ENCODE measurements around the gene GP1BA.

GP1BA gene

DNA sequence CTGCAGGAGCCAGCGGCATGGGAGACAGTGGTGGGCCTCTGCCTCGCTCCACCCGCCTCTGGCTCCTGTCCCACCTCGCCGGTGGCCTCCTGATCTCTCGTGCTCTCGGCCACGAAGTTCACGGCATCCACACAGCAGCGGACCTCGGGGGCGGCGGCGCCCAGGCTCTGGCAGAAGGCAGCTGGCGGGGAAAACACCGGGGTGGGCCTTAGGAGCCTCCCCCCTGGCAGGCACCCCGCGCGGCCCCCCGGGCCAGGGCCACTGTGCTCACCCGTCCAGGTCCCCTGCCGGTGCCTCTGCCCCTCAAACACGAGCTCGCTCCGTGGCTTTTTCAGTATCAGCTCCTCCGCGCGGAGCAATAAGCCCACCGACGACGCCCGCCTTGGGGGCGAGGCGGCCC lies 33.1 kb upstream of the GP1BA start:
- ChIA-PET POLR2A (no interaction called here), CTCF (interaction anchor here (0.7 to 1.0 kb wide), 2 partner anchors 10 to 160 kb away, joined by 3 to 4 read pairs; partner anchors contain the start of gene ZMYND15)
- peaks cover 0 to 57% of the 10 kb centered on the region in 2 experiments; a peak in 1 of 3 replicates for H3K36me3 ChIP-seq (ENCODE audit: control insufficient read depth in 2 of 2, insufficient read depth in 1 of 2, low read length in 2 of 2)
- H3K9me3 ChIP-seq (ENCODE audit: control insufficient read depth, insufficient read depth, low read depth, low read length): no peaks in the 10 kb centered on the region
- H3K4me3 ChIP-seq (ENCODE audit: low read depth, low read length): no peak overlapping the region
- peaks cover 3% of the 10 kb centered on the region; the same call in 1 of the 2 replicates for H3K4me1 ChIP-seq (ENCODE audit: control insufficient read depth, insufficient read depth, low read length)
- TF ChIP-seq, protein P1, sequence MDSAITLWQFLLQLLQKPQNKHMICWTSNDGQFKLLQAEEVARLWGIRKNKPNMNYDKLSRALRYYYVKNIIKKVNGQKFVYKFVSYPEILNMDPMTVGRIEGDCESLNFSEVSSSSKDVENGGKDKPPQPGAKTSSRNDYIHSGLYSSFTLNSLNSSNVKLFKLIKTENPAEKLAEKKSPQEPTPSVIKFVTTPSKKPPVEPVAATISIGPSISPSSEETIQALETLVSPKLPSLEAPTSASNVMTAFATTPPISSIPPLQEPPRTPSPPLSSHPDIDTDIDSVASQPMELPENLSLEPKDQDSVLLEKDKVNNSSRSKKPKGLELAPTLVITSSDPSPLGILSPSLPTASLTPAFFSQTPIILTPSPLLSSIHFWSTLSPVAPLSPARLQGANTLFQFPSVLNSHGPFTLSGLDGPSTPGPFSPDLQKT (IDR thresholded peaks at IDR 0.05; ENCODE audit: borderline replicate concordance, low read depth, low read length): no peak
- TF ChIP-seq, protein P2, sequence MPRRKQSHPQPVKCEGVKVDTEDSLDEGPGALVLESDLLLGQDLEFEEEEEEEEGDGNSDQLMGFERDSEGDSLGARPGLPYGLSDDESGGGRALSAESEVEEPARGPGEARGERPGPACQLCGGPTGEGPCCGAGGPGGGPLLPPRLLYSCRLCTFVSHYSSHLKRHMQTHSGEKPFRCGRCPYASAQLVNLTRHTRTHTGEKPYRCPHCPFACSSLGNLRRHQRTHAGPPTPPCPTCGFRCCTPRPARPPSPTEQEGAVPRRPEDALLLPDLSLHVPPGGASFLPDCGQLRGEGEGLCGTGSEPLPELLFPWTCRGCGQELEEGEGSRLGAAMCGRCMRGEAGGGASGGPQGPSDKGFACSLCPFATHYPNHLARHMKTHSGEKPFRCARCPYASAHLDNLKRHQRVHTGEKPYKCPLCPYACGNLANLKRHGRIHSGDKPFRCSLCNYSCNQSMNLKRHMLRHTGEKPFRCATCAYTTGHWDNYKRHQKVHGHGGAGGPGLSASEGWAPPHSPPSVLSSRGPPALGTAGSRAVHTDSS (tag by site-specific recombination; IDR thresholded peaks at IDR 0.05): no peak
- TF ChIP-seq GFI1B (tag by site-specific recombination; IDR thresholded peaks at IDR 0.05) (no peak), ZNF280C (tag by site-specific recombination; IDR thresholded peaks at IDR 0.05) (no peak)
- H3K27ac ChIP-seq (ENCODE audit: extremely low read depth, low read depth, low read length): no peak overlapping the region

GRCh38 chr17:4899341-4900230 lies 32.5 kb upstream of the GP1BA start, which contains the start of gene C17orf107:
Gene C17orf107 (plus strand): TSS chr17:4899536. CDS start chr17:4899763, 227 bp downstream.
- Histone ChIP-seq H3K36me3 (ENCODE audit: control insufficient read depth in 2 of 2, insufficient read depth in 1 of 2, low read length in 2 of 2) (peaks cover 0 to 50% of the 10 kb centered on the region in 2 experiments; a peak in 1 of 3 replicates), H3K27ac (ENCODE audit: extremely low read depth, low read depth, low read length) (no peak within 1 kb of the TSS), H3K4me1 (ENCODE audit: control insufficient read depth, insufficient read depth, low read length) (peaks cover 3% of the 10 kb centered on the region; the same call in 1 of the 2 replicates), H3K9me3 (ENCODE audit: control insufficient read depth, insufficient read depth, low read depth, low read length) (no peaks in the 10 kb centered on the region), H3K4me3 (ENCODE audit: low read depth, low read length) (no peak within 1 kb of the TSS)
- TF ChIP-seq BCL11B (tag by site-specific recombination; IDR thresholded peaks at IDR 0.05; ENCODE audit: low read depth) (no peak), ZNF629 (tag by site-specific recombination; IDR thresholded peaks at IDR 0.05) (peak; percentile 38)
- TF ChIP-seq, protein P3, sequence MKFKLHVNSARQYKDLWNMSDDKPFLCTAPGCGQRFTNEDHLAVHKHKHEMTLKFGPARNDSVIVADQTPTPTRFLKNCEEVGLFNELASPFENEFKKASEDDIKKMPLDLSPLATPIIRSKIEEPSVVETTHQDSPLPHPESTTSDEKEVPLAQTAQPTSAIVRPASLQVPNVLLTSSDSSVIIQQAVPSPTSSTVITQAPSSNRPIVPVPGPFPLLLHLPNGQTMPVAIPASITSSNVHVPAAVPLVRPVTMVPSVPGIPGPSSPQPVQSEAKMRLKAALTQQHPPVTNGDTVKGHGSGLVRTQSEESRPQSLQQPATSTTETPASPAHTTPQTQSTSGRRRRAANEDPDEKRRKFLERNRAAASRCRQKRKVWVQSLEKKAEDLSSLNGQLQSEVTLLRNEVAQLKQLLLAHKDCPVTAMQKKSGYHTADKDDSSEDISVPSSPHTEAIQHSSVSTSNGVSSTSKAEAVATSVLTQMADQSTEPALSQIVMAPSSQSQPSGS (tag by site-specific recombination; IDR thresholded peaks at IDR 0.05; ENCODE audit: low read depth): peak; percentile 24; the same call in 1 of the 2 replicates
- ChIA-PET POLR2A (interaction anchor here (2.1 kb wide), 1 partner anchor 67 kb away, joined by 6 read pairs; the partner anchor contains the start of gene SPAG7), CTCF (interaction anchor here (0.6 to 1.2 kb wide), 5 partner anchors 10 to 162 kb away, joined by 3 to 5 read pairs (median 4); partner anchors contain the start of gene ZMYND15)

DNA sequence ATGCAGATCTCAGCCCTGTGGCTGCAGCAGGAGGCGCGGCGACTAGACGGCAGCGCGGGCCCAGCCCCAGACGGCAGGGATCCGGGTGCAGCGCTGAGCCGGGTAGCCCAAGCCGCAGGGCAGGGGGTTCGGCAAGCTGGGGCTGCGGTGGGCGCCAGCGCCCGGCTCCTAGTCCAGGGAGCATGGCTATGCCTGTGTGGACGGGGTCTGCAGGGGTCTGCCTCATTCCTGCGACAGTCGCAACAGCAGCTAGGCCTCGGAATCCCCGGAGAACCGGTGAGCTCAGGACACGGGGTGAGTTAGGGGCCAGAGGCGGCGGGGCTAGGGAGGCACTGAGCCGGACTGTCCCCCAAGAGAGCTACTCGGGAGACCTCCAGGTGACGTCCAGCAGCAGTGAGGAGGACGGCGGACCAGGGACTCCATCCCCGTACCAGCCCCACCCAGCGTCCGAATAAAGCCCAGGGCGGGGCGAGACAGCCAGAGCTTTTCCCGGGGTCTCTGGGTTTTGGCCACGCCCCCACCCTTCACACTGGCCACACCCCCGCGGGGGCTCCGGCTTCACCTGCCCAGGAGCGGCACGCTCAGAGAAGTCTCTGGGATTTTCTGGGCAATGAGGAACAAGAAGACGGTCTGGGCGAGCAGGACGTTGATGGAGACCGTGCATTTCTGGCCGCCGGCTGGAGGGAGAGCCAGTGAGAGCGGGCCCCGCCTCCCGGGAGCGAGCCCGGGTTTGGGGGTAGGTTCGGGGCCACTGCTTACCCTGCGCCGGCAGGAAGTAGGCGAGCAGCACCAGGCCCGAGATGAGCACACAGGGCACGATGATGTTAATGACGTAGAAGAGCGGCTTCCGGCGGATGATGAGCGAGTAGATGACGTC lies 31.6 kb upstream of the GP1BA start:
- Histone ChIP-seq H3K4me1 (ENCODE audit: control insufficient read depth, insufficient read depth, low read length) (peaks cover 3% of the 10 kb centered on the region; the same call in 1 of the 2 replicates), H3K4me3 (ENCODE audit: low read depth, low read length) (no peak overlapping the region), H3K36me3 (ENCODE audit: control insufficient read depth in 2 of 2, insufficient read depth in 1 of 2, low read length in 2 of 2) (peaks cover 0 to 41% of the 10 kb centered on the region in 2 experiments; a peak in 1 of 3 replicates), H3K9me3 (ENCODE audit: control insufficient read depth, insufficient read depth, low read depth, low read length) (no peaks in the 10 kb centered on the region), H3K27ac (ENCODE audit: extremely low read depth, low read depth, low read length) (no peak overlapping the region)
- TF ChIP-seq ZNF629 (tag by site-specific recombination; IDR thresholded peaks at IDR 0.05) (no peak), SP2 (tag by site-specific recombination; IDR thresholded peaks at IDR 0.05) (no peak), ZBTB48 (tag by site-specific recombination; IDR thresholded peaks at IDR 0.05) (no peak), ZBTB17 (tag by site-specific recombination; IDR thresholded peaks at IDR 0.05) (no peak), KLF9 (tag by site-specific recombination; IDR thresholded peaks at IDR 0.05; ENCODE audit: low read depth) (0 out of 2 replicates have a peak, but pooled peaks have one; percentile 18)
- POLR2A ChIA-PET: interaction anchor here (2.1 kb wide), 1 partner anchor 66 kb away, joined by 6 read pairs; the partner anchor contains the start of gene SPAG7
- CTCF ChIA-PET: interaction anchor here (0.6 to 1.2 kb wide), 5 partner anchors 9 to 190 kb away, joined by 3 to 5 read pairs (median 3); partner anchors contain the start of gene ARRB2

All from HEK293 (cell line).